ENCODE data around the gene GLYATL1.
"Not testable (repeated sequence)": the region's sequence is repeated elsewhere in the genome, so short reads cannot be mapped to it uniquely, and the experiment has no call there.

The GLYATL1 gene

DNA sequence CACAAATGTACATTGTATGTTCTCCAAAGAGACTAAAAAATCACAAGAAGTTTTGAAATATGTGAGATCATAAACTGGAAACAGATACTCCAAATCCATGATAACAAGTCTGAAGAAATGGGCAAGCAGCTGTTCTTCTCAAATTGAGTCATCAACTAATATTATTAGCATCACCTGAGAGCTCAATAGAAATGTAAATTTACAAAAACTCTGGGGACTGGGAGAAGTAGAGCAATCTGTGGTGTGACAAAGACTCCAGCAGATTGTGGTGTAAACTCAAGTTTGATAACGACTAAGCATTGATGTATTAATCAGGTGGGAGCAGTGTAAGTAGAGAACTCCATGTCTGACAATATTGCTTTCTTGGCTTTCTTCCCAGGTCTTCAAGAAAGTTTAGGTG lies 53.2 kb downstream of the GLYATL1 start:
- in situ Hi-C loops (cut with MboI; ENCODE audit: low sequenced_read_pairs) = no loop called here

DNA sequence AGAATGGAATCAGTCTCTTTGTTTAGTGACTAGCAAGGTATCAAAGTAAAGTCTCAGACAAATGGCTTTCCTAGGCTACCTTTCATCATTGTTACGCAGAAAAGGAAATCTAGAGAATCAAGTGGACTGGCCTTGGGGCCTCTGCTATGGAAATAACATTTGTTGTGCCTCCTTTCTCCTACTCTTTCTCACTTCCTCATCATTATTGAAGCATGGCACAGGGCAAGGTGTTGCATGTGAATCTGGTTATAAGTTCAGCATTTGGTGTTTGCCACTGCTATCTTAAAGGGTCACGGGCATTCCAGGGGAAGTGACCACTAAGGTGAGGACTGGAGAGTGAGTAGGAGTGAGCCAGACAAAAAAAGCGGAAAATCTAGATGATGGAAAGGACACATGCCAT lies 54.9 kb downstream of the GLYATL1 start:
- in situ Hi-C loops (cut with MboI; ENCODE audit: low sequenced_read_pairs) = no loop called here

DNA sequence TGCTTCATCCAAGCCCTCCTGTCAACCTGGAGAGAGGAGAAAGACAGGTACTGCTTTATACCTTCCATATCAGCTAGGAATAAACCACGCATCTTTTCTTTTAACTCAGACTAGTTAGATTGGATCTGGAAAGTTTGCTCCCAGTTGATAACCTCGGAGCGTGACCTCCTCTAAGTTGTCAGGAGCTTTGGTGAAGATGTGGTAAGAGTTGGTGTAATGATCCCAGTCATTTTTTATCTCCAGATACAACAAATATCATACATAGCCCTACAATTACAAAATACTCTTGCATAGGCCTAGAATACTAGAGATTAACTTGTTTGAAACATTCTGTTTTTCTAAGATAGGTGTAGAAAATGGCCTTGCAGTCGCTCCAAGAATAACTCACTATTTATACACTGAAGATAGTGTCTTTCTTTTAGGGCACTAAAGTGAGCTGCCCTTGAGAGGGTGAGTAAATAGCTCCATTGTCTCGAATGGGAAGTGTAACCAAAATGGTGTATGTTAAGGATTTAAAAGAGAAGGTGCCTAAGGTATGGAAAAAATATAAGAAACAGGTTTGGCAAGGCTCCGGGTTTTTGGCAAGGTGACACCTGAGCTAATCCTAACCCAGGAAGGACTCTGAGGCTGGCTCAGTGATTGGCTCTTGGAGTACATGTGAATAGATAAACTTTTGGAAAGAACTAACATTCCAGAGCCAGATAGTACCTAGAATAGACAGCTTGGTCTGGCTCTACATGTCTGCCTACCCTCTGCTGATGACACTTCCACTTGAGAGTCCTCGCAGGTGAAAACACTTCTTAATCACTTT lies 59.4 kb downstream of the GLYATL1 start:
- in situ Hi-C loops (cut with MboI; ENCODE audit: low sequenced_read_pairs) = no loop called here

DNA sequence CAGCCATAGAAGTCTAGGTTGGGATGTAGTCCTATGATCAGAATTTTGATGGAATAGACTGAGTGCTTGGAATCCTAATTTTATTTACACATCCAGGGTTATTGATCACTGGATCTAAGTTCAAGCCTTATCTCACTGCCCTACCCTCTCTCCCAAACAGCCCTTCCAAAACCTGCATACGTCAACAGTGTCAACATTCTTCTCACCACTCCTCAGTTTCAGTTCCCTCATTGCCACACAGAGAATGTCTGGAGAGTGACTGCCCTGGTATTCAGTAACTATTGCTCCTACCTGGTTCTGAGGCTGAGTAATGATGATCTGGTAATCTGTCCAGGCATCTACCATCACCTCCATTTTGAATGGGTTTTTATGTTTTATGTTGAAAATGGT lies 60.0 kb downstream of the GLYATL1 start:
- in situ Hi-C loops (cut with MboI; ENCODE audit: low sequenced_read_pairs) = no loop called here

DNA sequence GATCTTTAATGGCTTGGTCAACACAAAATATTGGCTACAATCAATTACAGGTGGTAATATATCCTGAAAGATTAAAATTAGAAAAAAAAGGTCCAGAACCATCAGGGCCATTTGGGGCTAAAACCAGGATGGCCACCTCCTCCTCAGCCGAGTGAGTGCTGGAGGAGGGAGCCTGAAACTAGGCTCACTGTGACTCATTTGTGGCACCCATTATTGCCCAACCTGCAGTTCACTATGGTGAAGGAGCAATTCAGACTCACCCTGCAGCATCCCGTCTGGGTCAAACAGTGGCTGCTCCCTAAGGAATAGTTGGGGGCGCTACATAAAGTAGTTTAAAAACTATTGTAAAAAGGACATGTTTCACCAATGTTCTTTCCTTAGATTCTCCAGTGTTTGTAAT lies 60.7 kb downstream of the GLYATL1 start:
- in situ Hi-C loops (cut with MboI; ENCODE audit: low sequenced_read_pairs) = no loop called here

DNA sequence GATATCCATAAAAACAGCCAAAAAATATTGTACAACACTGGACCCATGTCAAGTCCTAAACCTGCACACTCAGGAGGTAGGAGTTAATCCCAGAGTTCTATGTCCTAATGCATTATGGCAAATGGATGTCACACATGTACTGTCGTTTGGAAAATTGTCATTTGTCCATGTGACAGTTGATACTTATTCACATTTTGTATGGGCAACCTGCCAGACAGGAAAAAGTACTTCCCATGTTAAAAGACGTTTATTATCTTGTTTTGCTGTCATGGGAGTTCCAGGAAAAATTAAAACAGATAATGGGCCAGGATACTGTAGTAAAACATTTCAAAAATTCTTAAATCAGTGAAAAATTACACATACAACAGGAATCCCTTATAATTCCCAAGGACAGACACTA lies 62.7 kb downstream of the GLYATL1 start:
- in situ Hi-C loops (cut with MboI; ENCODE audit: low sequenced_read_pairs) = not testable (repeated sequence)

All from hTERT RPE-1 (cell line).